ENCODE data around the gene ZC2HC1C.

Gene ZC2HC1C

DNA sequence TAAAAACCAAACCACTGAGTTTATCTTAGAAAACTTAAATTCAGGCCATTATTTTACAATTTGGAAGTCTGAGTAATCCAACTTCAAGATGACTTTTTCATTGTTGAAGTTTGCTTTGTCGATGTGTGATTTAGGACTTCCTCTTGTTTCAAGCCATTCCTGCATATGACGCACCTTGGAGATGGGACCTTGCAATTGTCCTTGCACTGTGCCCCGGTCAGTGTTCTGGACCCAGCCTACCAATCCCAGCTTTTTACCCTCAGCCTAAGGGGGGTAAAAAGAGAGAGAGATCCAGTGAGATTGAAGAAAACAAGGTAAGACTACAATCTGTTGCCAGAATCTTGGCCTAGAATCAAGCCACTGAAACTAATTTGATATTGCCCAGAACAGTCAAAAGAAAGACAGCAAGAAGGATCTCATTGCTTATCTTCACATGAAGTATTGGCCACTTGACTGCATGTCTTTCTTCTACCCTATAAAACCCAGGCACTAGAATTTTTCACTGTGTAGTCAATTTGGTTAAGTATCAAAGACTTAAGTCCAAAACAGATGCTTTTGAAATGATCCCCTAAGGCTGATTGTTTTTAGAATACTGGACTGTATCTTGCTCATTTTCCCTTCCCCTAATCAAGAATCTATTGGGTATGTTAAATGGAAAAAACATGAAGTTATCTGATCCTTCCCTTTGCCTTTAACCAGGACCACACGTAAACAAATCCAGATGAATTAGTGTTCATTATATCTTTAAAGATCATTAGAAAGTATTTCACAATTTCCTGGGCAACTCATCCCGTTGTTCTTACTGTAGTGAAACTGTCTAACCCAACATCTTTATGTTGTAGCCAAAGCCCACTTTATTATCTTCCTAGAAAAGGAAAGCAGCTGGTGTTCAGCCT lies 15.8 kb upstream of the ZC2HC1C start:
- peak; percentile 89 for DNase-seq (ENCODE audit: extremely low read depth, low read depth)
- TF ChIP-seq, protein P1, sequence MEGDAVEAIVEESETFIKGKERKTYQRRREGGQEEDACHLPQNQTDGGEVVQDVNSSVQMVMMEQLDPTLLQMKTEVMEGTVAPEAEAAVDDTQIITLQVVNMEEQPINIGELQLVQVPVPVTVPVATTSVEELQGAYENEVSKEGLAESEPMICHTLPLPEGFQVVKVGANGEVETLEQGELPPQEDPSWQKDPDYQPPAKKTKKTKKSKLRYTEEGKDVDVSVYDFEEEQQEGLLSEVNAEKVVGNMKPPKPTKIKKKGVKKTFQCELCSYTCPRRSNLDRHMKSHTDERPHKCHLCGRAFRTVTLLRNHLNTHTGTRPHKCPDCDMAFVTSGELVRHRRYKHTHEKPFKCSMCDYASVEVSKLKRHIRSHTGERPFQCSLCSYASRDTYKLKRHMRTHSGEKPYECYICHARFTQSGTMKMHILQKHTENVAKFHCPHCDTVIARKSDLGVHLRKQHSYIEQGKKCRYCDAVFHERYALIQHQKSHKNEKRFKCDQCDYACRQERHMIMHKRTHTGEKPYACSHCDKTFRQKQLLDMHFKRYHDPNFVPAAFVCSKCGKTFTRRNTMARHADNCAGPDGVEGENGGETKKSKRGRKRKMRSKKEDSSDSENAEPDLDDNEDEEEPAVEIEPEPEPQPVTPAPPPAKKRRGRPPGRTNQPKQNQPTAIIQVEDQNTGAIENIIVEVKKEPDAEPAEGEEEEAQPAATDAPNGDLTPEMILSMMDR (IDR thresholded peaks at IDR 0.05; ENCODE audit: low read depth, low read length): no peak

DNA sequence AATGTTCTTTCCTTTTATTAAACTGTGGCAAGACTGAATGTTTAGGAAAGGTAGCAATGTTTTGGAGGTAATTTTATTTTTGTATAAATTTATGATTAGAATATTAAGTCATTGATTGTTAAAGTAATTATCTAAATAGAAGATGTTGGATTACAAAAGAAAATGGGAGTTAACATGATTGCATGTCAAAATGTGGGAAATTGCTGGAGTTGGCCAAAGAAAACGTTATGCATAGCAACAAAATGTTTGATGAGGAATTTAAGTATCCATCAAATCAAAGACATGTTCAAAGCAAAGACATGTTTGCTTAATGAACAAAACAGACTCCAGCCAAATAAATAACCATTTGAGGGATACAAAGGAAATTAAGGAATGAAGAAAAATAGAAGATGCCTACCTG lies 15.0 kb upstream of the ZC2HC1C start:
- no peak for DNase-seq (ENCODE audit: extremely low read depth, low read depth)
- TF ChIP-seq, protein P1 (IDR thresholded peaks at IDR 0.05; ENCODE audit: low read depth, low read length): no peak

DNA sequence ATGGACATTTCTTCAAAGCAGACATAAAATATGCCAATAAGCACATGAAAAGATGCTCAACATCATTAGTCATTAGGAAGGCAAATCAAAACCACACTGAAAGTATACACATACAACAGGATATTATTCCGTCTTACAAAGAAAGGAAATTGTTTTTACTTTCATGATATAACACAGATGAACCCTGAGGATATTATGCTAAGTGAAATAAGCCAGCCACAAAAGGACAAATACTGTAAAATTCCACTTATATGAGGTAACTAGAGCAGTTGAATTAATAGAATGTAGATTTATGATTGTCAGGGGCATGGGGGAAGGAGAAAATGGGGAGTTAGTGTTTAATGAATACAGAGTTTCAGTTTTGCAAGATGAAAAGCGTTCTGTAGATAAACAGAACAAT lies 9.8 kb upstream of the ZC2HC1C start:
- DNase-seq (ENCODE audit: extremely low read depth, low read depth): no peak
- TF ChIP-seq, protein P1 (IDR thresholded peaks at IDR 0.05; ENCODE audit: low read depth, low read length): no peak

DNA sequence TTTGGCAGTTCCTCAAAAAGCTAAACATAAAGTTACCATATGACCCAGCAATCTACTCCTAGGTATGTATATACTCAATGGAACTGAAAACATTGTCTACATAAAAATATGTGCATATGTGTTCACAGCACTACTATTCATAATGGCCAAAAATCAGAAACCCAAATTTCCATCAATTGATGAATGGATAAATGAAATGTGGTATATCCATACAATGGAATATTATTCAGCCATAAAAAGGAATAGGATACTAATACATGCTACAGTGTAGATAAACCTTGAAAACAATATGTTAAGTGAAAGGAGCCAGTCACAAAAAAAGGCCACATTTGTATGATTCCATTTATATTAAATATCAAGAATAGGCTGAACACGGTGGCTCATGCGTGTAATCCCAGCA lies 9.0 kb upstream of the ZC2HC1C start:
- no peak for DNase-seq (ENCODE audit: extremely low read depth, low read depth)
- TF ChIP-seq, protein P1 (IDR thresholded peaks at IDR 0.05; ENCODE audit: low read depth, low read length): no peak

DNA sequence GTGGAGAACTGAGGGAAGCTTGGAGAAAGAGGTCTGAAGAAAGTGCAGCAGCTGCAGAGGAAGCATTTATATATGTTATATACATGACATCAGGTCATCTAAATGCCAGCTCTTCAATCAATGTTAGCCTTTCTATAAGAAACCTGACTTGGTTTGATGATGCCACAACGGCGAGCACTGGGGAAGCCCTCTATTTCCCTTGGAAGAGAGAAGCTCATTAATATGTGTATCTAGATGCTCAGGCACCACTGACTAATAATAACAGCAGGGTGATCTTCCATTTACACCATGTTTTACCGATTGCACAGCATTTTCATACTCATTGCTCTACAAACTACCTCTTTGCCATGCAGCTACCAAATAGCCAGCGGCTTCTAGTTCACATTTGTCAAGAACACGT lies 6.4 kb upstream of the ZC2HC1C start:
- no peak for DNase-seq (ENCODE audit: extremely low read depth, low read depth)
- TF ChIP-seq, protein P1 (IDR thresholded peaks at IDR 0.05; ENCODE audit: low read depth, low read length): no peak

DNA sequence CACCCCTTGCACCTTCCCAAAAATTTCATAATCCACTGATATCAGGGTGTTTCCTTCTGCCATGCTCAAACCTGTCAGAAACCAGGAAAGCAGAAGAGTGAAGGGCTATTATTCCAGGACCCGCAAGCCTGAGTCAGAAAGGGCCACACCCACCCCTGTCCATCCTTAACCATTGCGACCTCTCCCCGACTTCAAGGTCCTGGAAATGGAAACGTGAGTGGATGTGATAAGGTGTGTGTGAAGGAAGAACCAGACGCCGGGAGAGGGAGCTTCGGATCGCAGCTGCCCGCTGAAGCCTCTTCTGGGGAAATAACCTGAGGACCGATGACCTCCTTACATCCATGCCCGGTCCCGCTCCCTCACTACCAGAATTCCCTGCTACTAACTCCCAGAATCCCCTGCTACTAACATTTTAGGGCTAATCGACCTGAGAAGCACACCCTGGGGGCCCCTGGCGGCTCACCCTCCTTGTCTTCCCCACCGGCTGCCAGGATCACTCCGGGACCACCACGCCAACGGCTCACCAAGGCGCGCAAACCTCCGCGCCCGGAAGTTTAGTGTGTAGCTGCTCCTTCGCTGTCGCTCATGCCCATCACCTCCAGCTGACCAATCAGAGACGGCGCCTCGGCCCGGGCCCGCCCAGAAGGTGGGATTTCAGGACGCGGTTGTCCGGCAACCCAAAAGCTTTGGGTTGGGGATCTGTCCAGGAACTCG lies 5.8 kb upstream of the ZC2HC1C start, which contains the start of gene ACYP1:
ACYP1 (minus strand) TSS at position 534 of the 714 bp plus-strand sequence; CDS start at position 63, 471 bp downstream.
- DNase-seq (ENCODE audit: extremely low read depth, low read depth): peak; percentile 69
- TF ChIP-seq, protein P1 (IDR thresholded peaks at IDR 0.05; ENCODE audit: low read depth, low read length): peak; percentile 2; the same call in 1 of the 2 replicates

DNA sequence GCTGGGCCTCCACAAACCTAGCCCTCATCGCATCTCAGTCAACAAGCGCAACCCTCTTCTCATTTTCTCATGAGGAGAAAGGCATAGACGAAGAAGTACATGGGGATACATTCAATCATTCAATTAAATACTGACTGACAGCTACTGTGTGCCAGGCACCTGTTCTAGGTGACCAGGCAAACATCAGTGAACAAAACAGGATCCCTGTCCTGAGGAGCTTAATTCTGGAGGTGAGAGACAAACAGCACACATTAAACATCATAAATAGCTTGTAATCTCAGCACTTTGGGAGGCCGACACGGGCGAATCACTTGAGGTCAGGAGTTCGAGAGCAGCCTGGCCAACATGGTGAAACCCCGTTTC lies 5.3 kb upstream of the ZC2HC1C start:
- no peak for DNase-seq (ENCODE audit: extremely low read depth, low read depth)
- TF ChIP-seq, protein P1 (IDR thresholded peaks at IDR 0.05; ENCODE audit: low read depth, low read length): no peak

Data from AG09319 (cell line).